Renal cortex interstitium (tissue), 15 donors: ENCODE measurements around the gene MRPL1. TPM values are rescaled to one million over a fixed set of nuclear protein-coding genes. Genes with fewer than 3 reads are reported as not detected.
A peak's percentile ranks its signal among the peaks of the same experiment; 100 is the strongest.

Experiments used
- DNase-seq, 11 donors: peaks; one replicate each; pipeline ENCODE4 v3.0.0-alpha.2; 2013; ENCODE audit warnings: low read depth in 9 of 11, low spot score in 4 of 11; ENCODE audit errors: extremely low read depth in 1 of 11
- long read RNA-seq, 16 experiments: transcript quantifications; one replicate each; lab custom pipeline, GENCODE V29; 2026
- polyA plus RNA-seq, 3 donors: library from polyadenylated mRNA; unstranded; fragments of 120-200 nt; gene quantifications; one replicate each; pipeline ENCODE4 v1.2.1, GENCODE V29; 2013; ENCODE audit not compliant: insufficient read length in 3 of 3

MRPL1 gene
- 10 to 100 TPM; 53.3 to 63.9 (median 54.5) TPM for polyA plus RNA-seq
- long read RNA-seq, donor 1, transcript MRPL1-201 (9 exons, 1,490 nt): major isoform, 14 of 29 reads
- long read RNA-seq, donor 1, partial matches to known transcripts: 15 of 29 reads
- long read RNA-seq, donor 1, other reads (novel, unspliced or antisense): 0 of 29 reads
- long read RNA-seq, donor 2, transcript MRPL1-201 (9 exons, 1,490 nt): major isoform, 11 of 22 reads
- long read RNA-seq, donor 2, partial matches to known transcripts: 11 of 22 reads
- long read RNA-seq, donor 2, other reads (novel, unspliced or antisense): 0 of 22 reads
- long read RNA-seq, donor 3, transcript MRPL1-201 (9 exons, 1,490 nt): major isoform, 25 of 43 reads
- long read RNA-seq, donor 3, partial matches to known transcripts: 18 of 43 reads
- long read RNA-seq, donor 3, other reads (novel, unspliced or antisense): 0 of 43 reads
- long read RNA-seq, donor 4, transcript MRPL1-201 (9 exons, 1,490 nt): major isoform, 12 of 17 reads
- long read RNA-seq, donor 4, partial matches to known transcripts: 5 of 17 reads
- long read RNA-seq, donor 4, other reads (novel, unspliced or antisense): 0 of 17 reads
- long read RNA-seq, donor 5: 0 reads
- long read RNA-seq, donor 6, transcript MRPL1-201 (9 exons, 1,490 nt): major isoform, 11 of 11 reads
- long read RNA-seq, donor 6, partial matches to known transcripts: 0 of 11 reads
- long read RNA-seq, donor 6, other reads (novel, unspliced or antisense): 0 of 11 reads
- long read RNA-seq, donor 7, transcript MRPL1-201 (9 exons, 1,490 nt): major isoform, 19 of 19 reads
- long read RNA-seq, donor 7, partial matches to known transcripts: 0 of 19 reads
- long read RNA-seq, donor 7, other reads (novel, unspliced or antisense): 0 of 19 reads
- long read RNA-seq, donor 8: 0 reads
- long read RNA-seq, donor 9, transcript MRPL1-201 (9 exons, 1,490 nt): major isoform, 11 of 11 reads
- long read RNA-seq, donor 9, partial matches to known transcripts: 0 of 11 reads
- long read RNA-seq, donor 9, other reads (novel, unspliced or antisense): 0 of 11 reads
- long read RNA-seq, donor 10, transcript MRPL1-201 (9 exons, 1,490 nt): major isoform, 19 of 29 reads
- long read RNA-seq, donor 10, partial matches to known transcripts: 10 of 29 reads
- long read RNA-seq, donor 10, other reads (novel, unspliced or antisense): 0 of 29 reads
- long read RNA-seq, donor 11, transcript MRPL1-201 (9 exons, 1,490 nt): major isoform, 15 of 21 reads
- long read RNA-seq, donor 11, partial matches to known transcripts: 6 of 21 reads
- long read RNA-seq, donor 11, other reads (novel, unspliced or antisense): 0 of 21 reads
- long read RNA-seq, donor 12, transcript MRPL1-201 (9 exons, 1,490 nt): major isoform, 14 of 19 reads
- long read RNA-seq, donor 12, partial matches to known transcripts: 5 of 19 reads
- long read RNA-seq, donor 12, other reads (novel, unspliced or antisense): 0 of 19 reads
- long read RNA-seq, donor 13: 0 reads
- long read RNA-seq, donor 14, transcript MRPL1-201 (9 exons, 1,490 nt): major isoform, 20 of 26 reads
- long read RNA-seq, donor 14, partial matches to known transcripts: 6 of 26 reads
- long read RNA-seq, donor 14, other reads (novel, unspliced or antisense): 0 of 26 reads
- long read RNA-seq, donor 15, transcript MRPL1-201 (9 exons, 1,490 nt): major isoform, 6 of 6 reads
- long read RNA-seq, donor 15, partial matches to known transcripts: 0 of 6 reads
- long read RNA-seq, donor 15, other reads (novel, unspliced or antisense): 0 of 6 reads
- long read RNA-seq, donor 16, transcript MRPL1-201 (9 exons, 1,490 nt): major isoform, 35 of 57 reads
- long read RNA-seq, donor 16, partial matches to known transcripts: 22 of 57 reads
- long read RNA-seq, donor 16, other reads (novel, unspliced or antisense): 0 of 57 reads

- DNase-seq: peak; percentile 88 to 95 (median 91)
Observed at GRCh38 chr4:77862478-77863216, at the start of gene MRPL1. Gene MRPL1, plus strand, starts transcription at chr4:77862830. Its CDS starts 19 bp downstream, at chr4:77862849.

GRCh38 chr4:77815636-77816035 lies 47.0 kb upstream of the MRPL1 start:
- no peak for DNase-seq

DNA sequence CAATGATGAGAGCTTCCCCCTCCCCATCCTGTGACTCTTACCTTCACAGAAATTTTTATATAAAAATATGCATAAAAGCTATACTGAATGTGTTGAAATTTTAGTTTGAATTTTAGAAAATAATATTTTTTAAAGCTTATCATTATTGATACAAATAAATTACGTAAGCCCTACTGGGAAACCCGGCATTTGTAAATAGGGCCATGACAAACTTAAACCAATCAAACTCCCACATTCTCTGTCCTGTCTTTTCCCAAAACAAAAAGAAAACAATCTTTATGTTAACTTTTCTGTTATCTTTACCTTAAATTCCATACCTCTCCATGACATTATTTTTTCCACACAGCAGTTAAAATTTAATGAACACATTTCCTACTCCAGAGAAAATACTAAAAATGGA lies 46.1 kb upstream of the MRPL1 start:
- DNase-seq: no peak

DNA sequence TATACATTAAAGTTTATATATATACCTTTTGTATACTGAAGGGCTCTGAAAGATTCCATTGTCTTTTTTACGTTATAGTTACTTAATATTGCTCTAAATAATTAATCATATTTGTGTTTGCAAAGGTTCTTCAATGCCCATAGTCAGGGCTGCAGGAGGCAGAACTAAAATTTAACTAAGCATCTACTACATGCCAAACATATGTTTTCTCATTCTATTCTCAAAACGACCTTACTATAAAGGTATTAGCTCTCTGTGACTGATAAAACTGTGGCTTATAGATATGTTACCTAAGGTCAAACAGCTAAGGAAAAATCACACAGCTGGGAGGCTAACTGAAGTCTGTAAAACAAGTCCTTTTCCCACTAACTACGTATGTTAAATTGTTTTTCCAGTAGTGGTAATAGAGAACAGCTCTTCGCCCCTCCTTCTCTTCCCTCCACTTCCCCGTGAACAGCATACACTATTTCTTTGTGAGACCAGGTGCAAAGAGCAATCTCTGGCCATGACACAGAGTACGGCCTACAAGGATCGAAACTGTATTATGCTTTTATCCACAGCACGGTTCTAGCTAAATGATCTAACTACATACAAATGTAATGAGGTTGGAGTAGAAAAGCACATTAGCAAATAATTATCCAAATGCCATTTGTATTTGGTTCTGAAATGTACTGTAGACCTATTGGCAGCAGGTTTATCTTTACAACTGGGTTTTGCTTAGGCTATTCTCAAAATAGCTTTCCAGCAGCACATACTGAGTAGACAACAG lies 45.1 kb upstream of the MRPL1 start:
- peak in 5 of 11 donors; percentile 6 to 28 (median 18) for DNase-seq

DNA sequence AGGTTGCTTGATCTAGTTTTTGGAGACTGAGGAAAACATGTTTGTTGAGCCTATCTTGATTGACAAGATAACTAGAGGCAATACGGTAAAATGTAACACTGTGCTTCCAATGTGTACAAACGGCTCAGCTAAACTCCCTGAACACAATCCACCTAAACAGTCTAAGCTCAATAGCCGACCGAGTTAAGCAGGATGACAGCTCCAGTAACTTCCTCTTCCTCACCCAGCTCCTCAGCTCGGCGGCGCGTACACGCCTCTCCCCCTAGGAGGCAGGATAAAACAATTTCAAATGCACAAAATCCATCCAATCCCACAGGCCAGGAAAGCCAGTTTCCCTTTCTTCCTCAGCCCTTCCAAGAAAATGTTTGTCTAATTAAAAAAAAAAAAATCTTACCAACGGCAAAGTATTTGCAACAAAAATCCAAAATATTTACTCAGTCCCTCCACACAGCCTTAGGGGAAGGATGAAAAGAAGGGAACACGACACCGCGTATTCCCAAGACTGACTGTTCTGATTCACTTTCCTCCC lies 44.5 kb upstream of the MRPL1 start:
- peak in 9 of 11 donors; percentile 58 to 84 (median 74) for DNase-seq

DNA sequence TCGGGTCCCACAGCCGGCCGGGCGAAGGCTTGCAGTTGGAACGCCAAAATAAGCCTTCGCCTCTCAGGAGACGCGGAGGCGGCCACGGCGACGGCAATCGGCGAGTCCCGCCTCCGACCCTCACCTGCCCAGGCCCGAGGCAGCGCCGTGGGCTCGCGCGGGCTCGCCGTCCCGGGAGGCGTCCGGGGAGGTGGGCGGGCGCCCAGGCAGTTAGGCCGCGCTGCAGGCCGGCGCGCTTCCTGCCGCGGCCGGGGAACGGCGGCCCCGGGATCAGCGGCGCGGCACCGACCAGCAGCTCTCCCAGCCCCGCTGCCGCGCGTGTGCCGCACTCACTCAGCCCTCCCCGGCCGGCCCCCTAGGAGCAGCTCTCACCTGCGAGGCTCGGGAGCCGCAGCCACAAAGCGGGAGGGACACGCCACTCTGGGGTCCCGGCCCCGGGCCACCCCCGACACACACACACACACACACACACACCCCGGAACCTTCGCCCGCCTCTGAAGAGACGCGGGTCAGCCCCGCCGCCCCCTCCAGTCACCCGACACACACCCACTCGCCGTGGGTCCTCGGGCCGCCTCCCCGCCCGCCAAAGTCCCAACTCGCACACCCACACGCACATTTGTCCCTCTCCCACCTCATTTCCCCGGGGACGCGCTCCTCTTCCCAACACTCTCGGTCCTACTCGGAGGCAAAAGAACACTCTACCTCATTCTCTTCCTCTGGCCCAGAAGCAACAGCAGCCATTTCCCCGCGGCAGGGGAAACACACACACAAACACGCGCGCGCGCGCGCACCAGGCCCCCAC lies 43.8 kb upstream of the MRPL1 start, which contains the start of gene CNOT6L:
Gene CNOT6L, minus strand, starts transcription at position 767 of the 802 bp plus-strand sequence. Its CDS starts 60 bp downstream, at position 707.
- DNase-seq: peak in 10 of 11 donors; percentile 49 to 68 (median 60)

DNA sequence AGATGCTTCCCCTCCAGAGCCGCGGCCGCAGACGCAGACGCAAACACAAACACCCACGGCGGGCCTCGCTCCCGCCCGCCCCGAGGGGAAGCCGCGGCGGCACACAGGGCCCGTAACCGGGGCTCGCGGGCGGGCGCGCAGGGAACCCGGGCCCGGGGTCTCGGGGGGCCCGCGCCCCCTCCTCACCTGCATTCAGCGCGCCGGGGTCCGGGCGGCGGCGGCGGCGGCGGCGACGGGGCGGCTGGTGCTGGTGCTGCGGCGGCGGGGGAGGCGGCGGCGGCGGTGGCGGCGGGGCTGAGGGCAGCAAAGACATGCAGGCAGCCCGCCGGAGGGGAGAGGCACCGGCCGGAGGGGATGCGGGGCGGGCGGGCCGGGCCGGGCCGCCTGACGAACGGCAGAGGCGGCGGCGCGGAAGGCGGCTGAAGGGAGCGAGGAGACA lies 43.2 kb upstream of the MRPL1 start:
- peak in 2 of 11 donors; percentile 7 to 45 for DNase-seq

DNA sequence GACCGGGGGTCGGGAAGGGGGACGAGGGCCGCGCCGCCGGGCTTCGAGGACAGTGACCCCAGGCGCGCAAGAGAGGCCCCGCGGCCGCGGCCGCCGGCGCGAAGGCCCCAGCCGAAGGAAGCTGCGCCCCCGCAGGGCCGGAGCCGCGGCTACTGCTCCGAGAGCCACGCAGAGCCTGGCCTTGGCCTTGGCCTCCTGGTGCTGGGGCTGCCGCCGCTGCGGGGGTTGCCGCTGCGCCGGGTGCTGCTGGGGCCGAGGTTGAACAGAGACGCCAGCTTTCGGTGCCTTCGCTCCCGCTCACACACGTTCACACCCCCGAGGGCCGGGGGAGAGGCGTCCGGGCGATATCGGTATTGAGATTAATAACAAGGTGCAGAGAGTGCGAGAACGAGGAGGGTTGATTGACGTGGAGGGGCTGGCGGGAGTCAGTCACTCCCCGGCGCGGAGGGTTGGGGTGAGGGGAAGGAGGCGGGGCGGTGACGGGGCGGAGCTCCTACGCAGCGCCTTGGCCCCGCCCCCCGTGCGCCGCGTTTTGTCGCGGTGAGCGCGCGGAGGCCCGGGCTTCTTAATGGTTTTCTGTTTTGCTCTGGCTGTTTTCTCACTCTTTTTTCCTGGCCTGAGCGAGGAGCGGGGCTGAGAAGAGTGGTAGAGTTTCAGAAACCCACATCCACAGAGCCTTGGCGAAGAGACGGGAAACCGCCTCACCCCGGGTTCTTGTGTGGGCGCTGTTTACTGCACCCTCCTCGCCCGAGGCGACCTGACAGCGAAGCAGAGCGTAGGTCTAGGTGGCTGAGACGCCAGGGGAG lies 42.6 kb upstream of the MRPL1 start:
- DNase-seq: peak in 10 of 11 donors; percentile 79 to 89 (median 86)

DNA sequence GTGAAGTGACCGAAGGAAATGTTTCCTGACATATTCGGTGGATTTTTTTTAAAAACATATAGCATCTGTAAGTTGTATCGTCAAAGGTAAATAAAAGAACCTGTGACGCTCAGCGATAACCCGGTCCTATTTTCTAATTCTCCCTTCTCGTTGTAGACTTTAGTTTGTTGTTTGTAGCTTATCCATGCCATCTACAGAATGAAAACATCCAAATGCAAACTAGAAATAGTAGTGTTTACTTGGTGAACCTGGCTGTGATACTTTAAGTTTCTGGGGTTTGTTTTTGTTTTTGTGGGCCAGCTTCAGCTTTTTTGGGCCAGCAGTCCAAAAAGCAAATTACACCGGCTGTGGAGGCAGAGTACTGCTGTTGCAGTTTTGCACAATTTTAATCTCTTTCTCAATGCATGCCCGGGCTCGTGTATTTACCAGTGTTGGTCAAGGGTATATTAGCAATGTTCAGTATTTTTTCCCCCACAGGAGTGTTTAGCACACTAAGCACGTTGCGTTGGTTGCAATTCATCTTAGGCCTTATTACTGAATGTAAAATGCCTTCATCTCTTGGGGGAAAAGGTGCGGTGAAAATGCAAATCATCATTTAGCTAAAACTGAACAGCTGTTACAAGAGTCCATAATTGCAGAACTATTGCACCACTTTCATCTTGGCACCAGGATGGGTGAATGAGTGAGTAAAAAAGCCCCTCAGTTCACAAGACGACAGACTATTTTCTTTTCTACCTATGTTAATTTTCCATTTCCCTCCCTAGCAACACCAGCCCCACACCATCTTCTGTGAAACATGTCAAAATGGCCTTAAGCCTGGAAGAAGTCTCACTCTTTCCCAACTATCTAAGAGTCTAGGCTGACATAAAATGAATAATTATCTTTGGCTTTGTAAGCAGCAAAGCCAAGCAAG lies 41.7 kb upstream of the MRPL1 start:
- peak in 3 of 11 donors; percentile 2 to 33 (median 5) for DNase-seq

DNA sequence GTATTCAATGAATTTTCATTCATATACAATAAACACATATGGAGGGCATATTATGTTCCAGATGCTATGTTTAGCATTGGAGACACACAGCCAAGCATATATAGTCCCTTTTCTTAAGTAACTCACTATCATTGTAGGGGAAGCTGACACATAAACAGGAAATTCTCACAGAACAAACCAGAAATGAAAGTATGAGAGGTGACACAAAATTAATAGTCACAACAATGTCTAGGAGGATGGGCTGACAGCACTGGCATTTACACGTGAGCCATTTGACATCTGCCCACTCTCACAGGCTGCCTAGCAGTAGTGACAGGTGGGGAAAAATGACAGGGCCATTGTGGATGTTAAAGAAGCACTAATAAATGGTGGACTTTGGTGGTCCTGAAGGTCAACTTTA lies 40.9 kb upstream of the MRPL1 start:
- DNase-seq: no peak

DNA sequence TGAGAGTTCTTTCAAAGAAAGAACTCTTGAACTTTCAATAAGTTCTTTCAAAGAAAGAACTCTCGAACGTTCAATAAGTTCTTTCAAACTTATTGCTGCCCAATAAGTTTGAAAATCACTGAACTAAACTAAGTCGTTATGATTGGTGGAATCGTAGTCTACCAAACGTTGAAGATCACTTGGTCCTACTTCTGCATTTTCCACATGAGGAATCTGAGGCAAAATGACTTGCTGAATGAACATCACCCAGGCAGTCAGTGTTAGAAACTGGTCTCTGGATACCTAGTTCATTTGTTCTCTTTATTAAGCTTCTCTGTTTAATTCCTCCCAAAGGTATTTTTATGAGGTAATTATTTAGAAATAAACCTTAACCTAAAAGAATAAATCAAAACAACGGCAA lies 36.4 kb upstream of the MRPL1 start:
- no peak for DNase-seq

- no peak for DNase-seq
Observed at GRCh38 chr4:77827343-77827742, 35.3 kb upstream of the MRPL1 start.

- no peak for DNase-seq
Observed at GRCh38 chr4:77833126-77833724, 29.4 kb upstream of the MRPL1 start.
